ENCODE data around the gene ALDH9A1.
"Not testable (repeated sequence)": the region's sequence is repeated elsewhere in the genome, so short reads cannot be mapped to it uniquely, and the experiment has no call there.

The ALDH9A1 gene

GRCh38 chr1:165697881-165698760 is at the start of gene ALDH9A1:
ALDH9A1 (minus strand) TSS chr1:165698562; CDS start chr1:165698558, 4 bp downstream.
- DNase-seq: peak; percentile 33 to 92 (median 78)

GRCh38 chr1:165747632-165748447 is 49.5 kb upstream of the ALDH9A1 start:
- no peak for DNase-seq

DNA sequence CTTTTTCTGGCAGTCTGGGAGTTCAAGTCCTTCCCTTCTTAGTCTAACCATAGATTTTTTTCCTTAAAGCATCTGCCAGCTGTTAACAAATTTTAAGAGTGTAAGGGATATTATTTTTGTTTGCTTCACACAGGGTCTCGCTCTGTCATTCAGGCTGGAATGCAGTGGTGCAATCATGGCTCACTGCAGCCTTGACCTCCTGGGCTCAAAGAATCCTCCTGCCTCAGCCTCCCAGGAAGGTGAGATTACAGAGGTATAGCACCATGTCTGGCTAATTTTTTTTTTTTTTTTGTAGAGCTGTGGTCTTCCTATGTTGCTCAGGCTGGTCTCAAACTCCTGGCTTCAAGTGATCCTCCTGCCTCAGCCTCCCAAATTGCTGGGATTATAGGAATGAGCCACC is 46.6 kb upstream of the ALDH9A1 start:
- not testable (repeated sequence) for DNase-seq

DNA sequence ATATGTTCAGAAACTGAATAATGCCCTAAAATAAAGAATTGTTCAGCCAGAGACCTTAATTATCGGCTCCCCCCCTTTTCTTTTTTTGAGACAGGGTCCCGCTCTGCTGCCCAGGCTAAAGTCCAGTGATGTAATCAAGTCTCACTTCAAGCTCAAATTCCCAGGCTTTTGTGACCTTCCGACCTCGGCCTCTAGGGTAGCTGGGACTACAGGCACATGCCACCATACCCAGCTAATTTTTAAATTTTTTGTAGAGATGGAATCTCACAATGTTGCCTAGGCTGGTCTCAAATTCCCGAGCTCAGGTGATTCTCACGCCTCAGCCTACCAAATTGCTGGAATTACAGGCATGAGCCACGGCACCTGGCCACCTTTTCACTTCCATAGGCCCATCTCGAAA is 43.8 kb upstream of the ALDH9A1 start:
- DNase-seq: no peak

DNA sequence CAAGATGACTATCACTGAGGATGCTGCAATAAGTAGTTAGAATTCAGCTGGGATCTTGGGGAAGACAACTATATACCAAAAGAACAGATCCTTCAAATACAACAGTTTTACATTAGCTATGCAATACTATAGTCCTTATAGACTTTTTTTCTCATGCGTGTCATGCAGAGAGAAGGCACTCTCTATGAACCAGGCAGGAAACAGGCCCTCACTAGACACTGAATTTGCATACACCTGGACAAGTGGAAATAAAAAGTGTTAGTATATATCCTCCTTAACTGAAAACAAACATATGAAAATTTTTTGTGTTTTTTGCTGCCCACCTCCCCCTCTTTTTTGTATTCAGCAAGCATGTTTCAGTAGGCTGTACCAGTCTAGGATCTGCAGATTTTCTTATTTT is 40.4 kb upstream of the ALDH9A1 start:
- DNase-seq: no peak

DNA sequence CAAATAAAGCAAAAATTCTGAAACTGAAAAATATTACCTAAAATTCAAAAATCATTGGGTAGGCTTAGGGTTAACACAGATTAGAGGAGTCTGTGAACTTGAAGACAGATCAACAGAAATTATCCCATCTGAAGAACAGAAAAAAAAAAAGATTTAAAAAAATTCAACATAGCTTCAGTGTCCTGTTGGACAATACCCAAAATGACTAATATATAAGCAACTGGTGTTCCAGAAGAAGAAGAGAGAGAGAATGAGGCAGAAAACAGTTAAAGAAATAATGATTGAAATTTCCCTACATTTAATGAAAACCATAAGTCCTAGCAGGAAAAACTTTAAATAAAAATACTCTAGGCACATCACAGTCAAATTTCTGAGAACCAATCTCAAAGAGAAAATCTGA is 38.8 kb upstream of the ALDH9A1 start:
- DNase-seq: no peak

DNA sequence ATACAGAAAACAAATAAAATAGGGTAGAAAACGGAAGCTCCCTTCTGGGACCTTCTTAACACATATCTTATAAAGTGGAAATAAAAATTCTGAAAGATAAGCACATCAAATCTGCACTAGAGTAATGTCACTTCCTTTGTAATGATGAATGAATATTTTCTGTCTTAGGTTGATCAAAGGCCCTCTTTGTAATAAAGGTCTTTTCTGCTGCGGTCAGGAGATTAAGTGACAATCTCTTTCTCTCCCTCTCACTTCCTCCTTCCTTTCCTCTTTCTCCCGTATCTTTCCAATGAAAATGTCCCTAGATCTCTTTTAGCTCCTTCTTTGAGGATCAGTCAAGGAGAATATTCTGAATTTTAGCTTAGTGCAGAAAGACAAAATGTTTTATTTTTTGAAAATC is 36.5 kb upstream of the ALDH9A1 start:
- no peak for DNase-seq

DNA sequence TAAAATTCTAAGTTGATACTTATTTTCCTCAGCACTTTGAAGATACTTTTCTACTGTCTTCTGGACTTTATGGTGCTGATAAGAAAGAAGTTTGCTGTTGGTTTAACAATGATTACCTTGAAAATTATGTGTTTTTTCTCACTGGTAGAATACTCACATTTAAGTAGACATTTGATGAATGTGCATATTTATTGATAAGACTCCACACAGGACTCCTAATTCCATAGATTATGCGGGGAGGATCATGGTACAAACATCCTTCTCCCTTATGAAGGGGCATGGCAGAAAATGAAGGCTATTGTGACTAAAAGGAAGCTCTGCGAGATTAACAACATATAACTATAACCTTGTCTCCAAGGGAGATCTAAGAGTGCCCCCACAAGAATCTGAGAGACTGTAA is 28.5 kb upstream of the ALDH9A1 start:
- no peak for DNase-seq

DNA sequence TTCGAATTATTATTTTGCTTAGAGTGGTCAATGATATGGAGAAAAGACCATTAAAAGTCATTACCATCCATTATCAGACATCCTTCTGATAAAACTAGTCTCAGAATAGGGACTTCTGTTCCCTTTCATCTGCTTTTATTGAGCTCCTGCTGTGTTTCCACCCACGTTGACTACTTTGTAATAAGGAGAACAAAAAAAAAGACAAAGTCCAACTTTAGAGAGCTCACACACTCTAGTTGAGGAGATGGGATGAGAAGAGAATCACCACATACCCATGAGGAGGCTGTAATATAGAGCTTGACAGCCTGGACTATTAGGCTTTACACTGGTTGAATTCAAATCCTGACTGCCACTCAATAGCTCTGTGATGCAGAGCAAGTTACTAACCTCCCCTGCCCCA is 27.8 kb upstream of the ALDH9A1 start:
- no peak for DNase-seq

DNA sequence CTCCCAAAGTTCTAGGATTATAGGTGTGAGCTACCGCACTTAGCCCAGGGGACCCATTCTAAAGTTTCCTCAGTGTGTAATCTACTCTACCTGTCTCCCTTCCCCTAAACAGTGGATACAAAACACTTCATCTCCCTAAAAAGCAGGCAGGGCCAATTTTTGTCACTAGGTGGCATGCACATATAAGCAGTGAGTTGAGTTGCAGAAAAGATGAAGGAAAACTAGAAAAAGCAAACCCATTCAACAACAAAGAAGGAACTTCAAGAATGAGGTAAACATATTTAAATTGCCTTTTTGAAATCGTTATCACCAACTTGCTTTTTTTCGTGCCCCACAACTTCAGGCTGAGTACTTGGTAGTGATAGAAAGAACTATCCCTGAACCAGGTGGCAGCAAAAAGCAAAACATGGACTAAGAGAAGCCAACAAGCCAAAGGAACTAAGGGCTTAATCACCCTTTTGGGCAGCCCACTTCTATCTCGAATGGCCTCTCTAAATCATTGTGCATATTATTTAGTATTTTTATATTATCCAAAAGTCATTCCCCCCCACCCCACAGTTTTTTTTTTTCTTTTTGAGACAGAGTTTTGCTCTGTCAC is 19.7 kb upstream of the ALDH9A1 start:
- DNase-seq: peak in 24 of 56 donors; percentile 1 to 72 (median 14)

- DNase-seq: not testable (repeated sequence)
Observed at GRCh38 chr1:165716265-165717051, 18.1 kb upstream of the ALDH9A1 start.

- no peak for DNase-seq
Observed at GRCh38 chr1:165712764-165713163, 14.4 kb upstream of the ALDH9A1 start.

GRCh38 chr1:165707984-165708706 is 9.8 kb upstream of the ALDH9A1 start:
- no peak for DNase-seq

DNA sequence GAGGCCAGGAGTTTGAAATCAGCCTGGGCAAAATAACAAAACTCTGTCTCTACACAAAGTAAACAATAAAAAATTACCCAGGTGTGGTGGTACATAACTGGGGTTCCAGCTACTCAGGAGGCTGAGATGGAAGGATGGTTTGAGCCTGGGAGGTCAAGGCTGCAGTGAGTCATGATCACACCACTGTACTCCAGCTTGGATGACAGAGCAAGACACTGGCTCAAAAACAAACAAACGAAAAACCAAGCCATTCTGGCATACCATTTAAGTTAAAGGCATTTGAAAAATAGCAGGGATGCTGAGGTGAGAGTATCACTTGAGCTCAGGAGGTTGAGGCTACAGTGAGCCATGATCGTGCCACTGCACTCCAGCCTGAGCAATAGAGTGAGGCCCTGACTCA is 5.3 kb upstream of the ALDH9A1 start:
- DNase-seq: no peak

DNA sequence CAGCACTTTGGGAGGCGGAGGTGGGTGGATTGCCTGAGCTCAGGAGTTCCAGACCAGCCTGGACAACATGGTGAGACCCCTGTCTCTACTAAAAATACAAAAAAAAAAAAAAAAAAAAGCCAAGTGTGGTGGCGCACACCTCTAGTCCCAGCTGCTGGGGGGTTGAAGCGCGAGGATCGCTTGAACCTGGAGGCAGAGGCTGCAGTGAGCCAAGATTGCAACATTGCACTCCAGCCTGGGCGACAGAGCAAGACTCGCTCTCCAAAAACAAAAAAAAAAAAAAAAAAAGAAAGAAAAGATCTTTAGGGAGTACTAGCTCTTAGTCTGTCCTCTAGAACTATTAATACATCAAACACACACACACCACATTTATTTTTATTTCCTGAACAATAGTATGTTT is 3.6 kb upstream of the ALDH9A1 start:
- DNase-seq: not testable (repeated sequence)

- no peak for DNase-seq
Observed at GRCh38 chr1:165699577-165699976, 1.2 kb upstream of the ALDH9A1 start.

DNA sequence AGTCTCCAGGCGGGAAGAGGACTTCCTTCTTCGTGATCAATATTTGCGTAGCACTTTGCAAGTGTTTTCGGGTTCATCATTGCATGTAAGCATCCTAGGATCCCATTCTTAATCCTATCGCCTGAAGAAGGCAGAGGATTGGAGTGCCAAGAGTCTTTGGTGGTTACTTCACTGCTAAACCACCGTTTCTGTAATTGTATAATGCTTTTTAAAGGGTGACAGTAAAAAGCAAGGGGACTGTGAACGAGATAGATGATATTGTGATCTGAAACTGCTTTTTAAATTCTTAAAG is 345 bp upstream of the ALDH9A1 start:
- no peak for DNase-seq

GRCh38 chr1:165697491-165697880 is 876 bp downstream of the ALDH9A1 start:
- no peak for DNase-seq

- peak in 5 of 56 donors; percentile 8 to 24 (median 9) for DNase-seq
Observed at GRCh38 chr1:165696625-165697100, 1.7 kb downstream of the ALDH9A1 start.

DNA sequence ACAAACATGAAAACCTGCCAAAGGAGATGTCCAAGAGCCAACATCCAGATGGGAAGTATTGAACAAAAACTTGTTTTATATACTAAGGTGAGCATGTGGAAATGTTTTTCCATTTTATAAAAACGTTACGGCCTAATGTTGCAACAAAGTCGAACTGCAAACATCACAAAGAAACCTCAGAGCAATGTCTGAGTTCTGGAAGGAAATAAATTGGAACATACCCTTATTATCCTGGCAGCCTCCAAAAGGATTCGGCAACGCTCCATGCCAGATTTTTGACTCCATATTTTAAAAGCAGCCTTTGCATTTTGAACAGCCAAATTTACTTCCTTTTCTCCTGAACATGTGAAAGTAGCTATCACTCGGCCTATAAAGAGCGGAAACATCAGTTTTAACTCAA is 3.3 kb downstream of the ALDH9A1 start:
- DNase-seq: no peak

DNA sequence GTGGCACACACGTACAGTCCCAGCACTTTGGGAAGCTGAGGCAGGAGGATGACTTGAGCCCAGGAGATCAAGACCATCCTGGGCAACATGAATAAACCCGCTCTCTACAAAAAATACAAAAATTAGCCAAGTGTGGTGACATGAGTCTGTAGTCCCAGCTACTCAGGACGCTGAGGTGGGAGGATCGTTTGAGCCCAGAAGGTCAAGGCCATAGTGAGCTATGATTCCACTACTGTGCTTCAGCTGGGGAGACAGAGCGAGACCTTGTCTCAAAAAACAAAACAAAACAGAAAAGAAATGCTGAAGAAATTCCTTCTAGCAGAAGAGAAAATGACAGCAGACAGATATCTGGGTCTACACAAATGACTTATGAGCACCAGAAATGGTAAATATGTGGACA is 10.3 kb downstream of the ALDH9A1 start:
- no peak for DNase-seq

Measured in amygdala (tissue), 56 donors.